Lower leg skin (tissue), 3 donors: ENCODE data around the gene METRN.

Source experiments
- POLR2A ChIP-seq, 2 donors: fragments of 450-650 bp; IDR thresholded peaks; one replicate each; pipeline ENCODE4 v1.6.1; 2016 to 2017; ENCODE audit warnings: antibody characterized with exemption in 2 of 2, mild to moderate bottlenecking in 1 of 2, moderate library complexity in 1 of 2
- TF ChIP-seq, protein P1 (sequence below), 3 donors: fragments of 450-650 bp; IDR thresholded peaks; one replicate each; pipeline ENCODE4 v1.5.1; 2016; ENCODE audit warnings: antibody characterized with exemption in 3 of 3, mild to moderate bottlenecking in 3 of 3, moderate library complexity in 2 of 3

- TF ChIP-seq, protein P1, sequence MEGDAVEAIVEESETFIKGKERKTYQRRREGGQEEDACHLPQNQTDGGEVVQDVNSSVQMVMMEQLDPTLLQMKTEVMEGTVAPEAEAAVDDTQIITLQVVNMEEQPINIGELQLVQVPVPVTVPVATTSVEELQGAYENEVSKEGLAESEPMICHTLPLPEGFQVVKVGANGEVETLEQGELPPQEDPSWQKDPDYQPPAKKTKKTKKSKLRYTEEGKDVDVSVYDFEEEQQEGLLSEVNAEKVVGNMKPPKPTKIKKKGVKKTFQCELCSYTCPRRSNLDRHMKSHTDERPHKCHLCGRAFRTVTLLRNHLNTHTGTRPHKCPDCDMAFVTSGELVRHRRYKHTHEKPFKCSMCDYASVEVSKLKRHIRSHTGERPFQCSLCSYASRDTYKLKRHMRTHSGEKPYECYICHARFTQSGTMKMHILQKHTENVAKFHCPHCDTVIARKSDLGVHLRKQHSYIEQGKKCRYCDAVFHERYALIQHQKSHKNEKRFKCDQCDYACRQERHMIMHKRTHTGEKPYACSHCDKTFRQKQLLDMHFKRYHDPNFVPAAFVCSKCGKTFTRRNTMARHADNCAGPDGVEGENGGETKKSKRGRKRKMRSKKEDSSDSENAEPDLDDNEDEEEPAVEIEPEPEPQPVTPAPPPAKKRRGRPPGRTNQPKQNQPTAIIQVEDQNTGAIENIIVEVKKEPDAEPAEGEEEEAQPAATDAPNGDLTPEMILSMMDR (IDR thresholded peaks at IDR 0.05), result no peak
- TF ChIP-seq POLR2A (IDR thresholded peaks at IDR 0.05), result no peak
These were observed 36.6 kb upstream of the METRN start for GRCh38 chr16:678209-678857.
